H9 (cell line): ENCODE measurements around the gene CDKN2AIPNL. TPM values are rescaled to one million over a fixed set of nuclear protein-coding genes. Genes with fewer than 3 reads are reported as not detected.

ENCODE experiments used
- DNase-seq: peaks from one replicate; pipeline ENCODE4 v3.0.0-alpha.2; 2017
- H2AFZ ChIP-seq: one replicate; pipeline ENCODE4 v1.6.1; 2013; ENCODE audit warnings: mild to moderate bottlenecking, low read length, control low read depth, moderate library complexity
- H2AK5ac ChIP-seq: 2 replicates; pipeline ENCODE4 v1.6.1; 2013; ENCODE audit warnings: low read length, control low read depth, mixed read lengths; ENCODE audit not compliant: insufficient read length
- H2BK120ac ChIP-seq: one replicate; pipeline ENCODE4 v1.6.1; 2013; ENCODE audit warnings: low read depth, mild to moderate bottlenecking, low read length, control low read depth, inconsistent platforms; ENCODE audit not compliant: poor library complexity, severe bottlenecking
- H2BK12ac ChIP-seq: 2 replicates; pipeline ENCODE4 v1.6.1; 2013; ENCODE audit warnings: low read length, control low read depth, mixed read lengths, low read depth; ENCODE audit not compliant: insufficient read length
- H2BK15ac ChIP-seq: 2 replicates; pipeline ENCODE4 v1.6.1; 2013; ENCODE audit warnings: low read depth, low read length, control low read depth
- H2BK20ac ChIP-seq: one replicate; pipeline ENCODE4 v1.6.1; 2013; ENCODE audit warnings: low read depth, mild to moderate bottlenecking, low read length, control low read depth, inconsistent platforms; ENCODE audit not compliant: poor library complexity, severe bottlenecking
- H2BK5ac ChIP-seq: 2 replicates; pipeline ENCODE4 v1.6.1; 2013; ENCODE audit warnings: low read length, control low read depth, mixed read lengths; ENCODE audit not compliant: insufficient read length
- H3K14ac ChIP-seq: 2 replicates; pipeline ENCODE4 v1.6.1; 2013; ENCODE audit warnings: low read length, control low read depth; ENCODE audit not compliant: insufficient read depth
- H3K18ac ChIP-seq: 2 replicates; pipeline ENCODE4 v1.6.1; 2013; ENCODE audit warnings: low read depth, mild to moderate bottlenecking, mixed read lengths, low read length, control low read depth; ENCODE audit not compliant: insufficient read length
- H3K23ac ChIP-seq: 2 replicates; pipeline ENCODE4 v1.6.1; 2013; ENCODE audit warnings: low read length, control low read depth, mixed read lengths, low read depth; ENCODE audit not compliant: insufficient read length
- H3K23me2 ChIP-seq: 2 replicates; pipeline ENCODE4 v1.6.1; 2013; ENCODE audit warnings: low read depth, mild to moderate bottlenecking, mixed read lengths, low read length, control low read depth; ENCODE audit not compliant: insufficient read length, poor library complexity, severe bottlenecking
- H3K27ac ChIP-seq: 2 replicates; pipeline ENCODE4 v1.5.1; 2013; ENCODE audit warnings: low read length, control low read depth, mixed read lengths, low read depth; ENCODE audit not compliant: insufficient read length
- H3K27me3 ChIP-seq: 2 replicates; pipeline ENCODE4 v1.6.1; 2013; ENCODE audit warnings: low read length, control low read depth, inconsistent platforms; ENCODE audit not compliant: insufficient read depth
- H3K4ac ChIP-seq: 2 replicates; pipeline ENCODE4 v1.6.1; 2013; ENCODE audit warnings: low read depth, mild to moderate bottlenecking, control low read depth, inconsistent platforms, low read length, moderate library complexity
- H3K4me1 ChIP-seq: 2 replicates; pipeline ENCODE4 v1.6.1; 2013; ENCODE audit warnings: low read length, control low read depth, inconsistent platforms; ENCODE audit not compliant: insufficient read depth
- H3K4me2 ChIP-seq: 2 replicates; pipeline ENCODE4 v1.6.1; 2013; ENCODE audit warnings: low read length, control low read depth, mixed read lengths; ENCODE audit not compliant: insufficient read length, insufficient read depth
- H3K56ac ChIP-seq: 2 replicates; pipeline ENCODE4 v1.6.1; 2013; ENCODE audit warnings: low read depth, mild to moderate bottlenecking, mixed read lengths, low read length, control low read depth; ENCODE audit not compliant: insufficient read length
- H3K79me1 ChIP-seq: 2 replicates; pipeline ENCODE4 v1.6.1; 2013; ENCODE audit warnings: low read depth, mild to moderate bottlenecking, moderate library complexity, low read length, control low read depth, inconsistent platforms; ENCODE audit not compliant: insufficient read depth, poor library complexity, severe bottlenecking
- H3K79me2 ChIP-seq: 2 replicates; pipeline ENCODE4 v1.6.1; 2013; ENCODE audit warnings: low read length, control low read depth, inconsistent platforms; ENCODE audit not compliant: insufficient read depth
- H3K9ac ChIP-seq: 2 replicates; pipeline ENCODE4 v1.6.1; 2013; ENCODE audit warnings: low read length, control low read depth, mixed read lengths; ENCODE audit not compliant: insufficient read length; ENCODE audit errors: extremely low read depth
- H3K9me3 ChIP-seq: one replicate; pipeline ENCODE4 v1.6.1; 2013; ENCODE audit warnings: low read depth, low read length, inconsistent platforms; ENCODE audit not compliant: control insufficient read depth
- H3T11ph ChIP-seq: one replicate; pipeline ENCODE4 v1.6.1; 2013; ENCODE audit warnings: mild to moderate bottlenecking, low read length, control low read depth, inconsistent platforms
- H4K20me1 ChIP-seq: one replicate; pipeline ENCODE4 v1.6.1; 2013; ENCODE audit not compliant: control insufficient read depth, insufficient read length, insufficient read depth
- H4K5ac ChIP-seq: 2 replicates; pipeline ENCODE4 v1.6.1; 2013; ENCODE audit warnings: low read depth, mild to moderate bottlenecking, mixed read lengths, low read length, control low read depth; ENCODE audit not compliant: insufficient read length
- H4K8ac ChIP-seq: replicated peaks from 2 replicates; pipeline ENCODE4 v1.6.1; 2013; ENCODE audit warnings: low read length, control low read depth, mixed read lengths, low read depth; ENCODE audit not compliant: insufficient read length
- H4K91ac ChIP-seq: 2 replicates; pipeline ENCODE4 v1.6.1; 2013; ENCODE audit warnings: low read depth, mild to moderate bottlenecking, moderate library complexity, mixed read lengths, low read length, control low read depth; ENCODE audit not compliant: insufficient read length
- H3K27ac Mint-ChIP-seq, 3 experiments: 2 replicates in 2 of 3; 3 replicates in 1 of 3; pipeline ENCODE4 v1.8.0; 2020 to 2021; ENCODE audit warnings: mixed read lengths in 3 of 3, mild to moderate bottlenecking in 1 of 3, moderate library complexity in 1 of 3
- H3K27me3 Mint-ChIP-seq: 2 replicates; pipeline ENCODE4 v1.8.0; 2021; ENCODE audit warnings: low read depth, mild to moderate bottlenecking, moderate library complexity, mixed read lengths
- H3K36me3 Mint-ChIP-seq, 3 experiments: 2 replicates in 2 of 3; 3 replicates in 1 of 3; pipeline ENCODE4 v1.8.0; 2020 to 2021; ENCODE audit warnings: low read depth in 3 of 3, mixed read lengths in 3 of 3; ENCODE audit not compliant: insufficient read depth in 1 of 3
- H3K4me1 Mint-ChIP-seq, 2 experiments: 2 replicates each; pipeline ENCODE4 v1.8.0; 2020; ENCODE audit warnings: mixed read lengths in 2 of 2
- H3K4me3 Mint-ChIP-seq, 2 experiments: 2 replicates in 1 of 2; 3 replicates in 1 of 2; pipeline ENCODE4 v1.8.0; 2020 to 2021; ENCODE audit warnings: mild to moderate bottlenecking in 2 of 2, mixed read lengths in 2 of 2, moderate library complexity in 1 of 2
- H3K9me3 Mint-ChIP-seq, 2 experiments: 2 replicates in 1 of 2; 3 replicates in 1 of 2; pipeline ENCODE4 v1.8.0; 2020; ENCODE audit warnings: mild to moderate bottlenecking in 2 of 2, mixed read lengths in 2 of 2, moderate library complexity in 1 of 2
- CTCF ChIP-seq: fragments of 200-600 bp; sonication (generic); conservative IDR thresholded peaks from 3 replicates; pipeline ENCODE4 v1.8.0; 2021; ENCODE audit warnings: antibody characterized with exemption, mild to moderate bottlenecking
- WGBS: extraction: QIAGEN DNeasy Blood & Tissue Kit; methylation state at CpG from one replicate; pipeline ENCODE4 v1.1.7; 2013; ENCODE audit warnings: missing lambda C conversion rate, low lambda C conversion rate, mixed read lengths; ENCODE audit not compliant: insufficient read length; ENCODE audit errors: extremely low coverage; 5-methylcytosine and 5-hydroxymethylcytosine counted together
- total RNA-seq: library from RNA; stranded (reverse); gene quantifications from 2 replicates; pipeline ENCODE4 v1.2.1, GENCODE V29; 2021

CDKN2AIPNL gene
- total RNA-seq, 1 experiment from 2014 or later = 60.0 TPM

GRCh38 chr5:134398609-134399155, 13.0 kb downstream of the CDKN2AIPNL start:
- no peak overlapping the region for H2AFZ ChIP-seq
- no peaks in the 10 kb centered on the region for H3K27me3 ChIP-seq
- peaks cover 2% of the 10 kb centered on the region for H4K20me1 ChIP-seq
- no peak overlapping the region for H4K91ac ChIP-seq
- H3K9ac ChIP-seq = no peak overlapping the region
- no peak overlapping the region for H3K4ac ChIP-seq
- H2AK5ac ChIP-seq = no peak overlapping the region
- H2BK20ac ChIP-seq = no peak overlapping the region
- H3K9me3 ChIP-seq = no peaks in the 10 kb centered on the region
- no peaks in the 10 kb centered on the region for H3K27me3 Mint-ChIP-seq
- no peak overlapping the region for H2BK5ac ChIP-seq
- H2BK15ac ChIP-seq = no peak overlapping the region
- no peak overlapping the region for H3K56ac ChIP-seq
- H3K18ac ChIP-seq = no peak overlapping the region
- peak overlapping the region in 1 of 3 experiments; percentile 44; a peak in 1 of 7 replicates for H3K27ac Mint-ChIP-seq
- H3K4me1 ChIP-seq = no peaks in the 10 kb centered on the region
- no peak overlapping the region for H2BK12ac ChIP-seq
- H3K4me1 Mint-ChIP-seq = peaks cover 8 to 15% of the 10 kb centered on the region in 2 experiments; a peak in 3 of 4 replicates
- H3K79me1 ChIP-seq = no peaks in the 10 kb centered on the region
- H3K27ac ChIP-seq = no peak overlapping the region
- H3K9me3 Mint-ChIP-seq = no peaks in the 10 kb centered on the region
- no peak overlapping the region for H4K8ac ChIP-seq
- no peak overlapping the region for H3K23ac ChIP-seq
- H3K14ac ChIP-seq = no peak overlapping the region
- peaks cover 5 to 61% (median 41%) of the 10 kb centered on the region in 3 experiments; a peak in 6 of 7 replicates for H3K36me3 Mint-ChIP-seq
- H2BK120ac ChIP-seq = no peak overlapping the region
- no peak overlapping the region for H3T11ph ChIP-seq
- no peak overlapping the region for H3K4me3 Mint-ChIP-seq
- TF ChIP-seq CTCF = no peak
- no peak overlapping the region for H4K5ac ChIP-seq
- WGBS = no CpG with 5 or more reads among the region's 2 CpGs
- H3K23me2 ChIP-seq = no peaks in the 10 kb centered on the region
- no peaks in the 10 kb centered on the region for H3K79me2 ChIP-seq
- no peak overlapping the region for H3K4me2 ChIP-seq
- no peak for DNase-seq
